Uterus (tissue), 4 donors: ENCODE results near the gene TTC23. TPM values are rescaled to one million over a fixed set of nuclear protein-coding genes. Genes with fewer than 3 reads are reported as not detected.

Experiments
- DNase-seq, 2 donors: peaks; one replicate each; pipeline ENCODE4 v3.0.0-alpha.2; 2019 to 2020
- H3K27ac ChIP-seq, 2 donors: fragments of 200-600 bp; sonication (generic); 1 replicate in 1 of 2; 2 replicates in 1 of 2; pipeline ENCODE4 v1.5.1; 2016 to 2018
- H3K27me3 ChIP-seq, 2 donors: fragments of 200-600 bp; sonication (generic); one replicate each; pipeline ENCODE4 v1.5.1; 2018 to 2019; ENCODE audit warnings: control low read depth in 1 of 2
- H3K36me3 ChIP-seq, 2 donors: fragments of 200-600 bp; sonication (generic); one replicate each; pipeline ENCODE4 v1.5.1; 2019; ENCODE audit warnings: control low read depth in 1 of 2
- H3K4me1 ChIP-seq, 2 donors: fragments of 200-600 bp; sonication (generic); one replicate each; pipeline ENCODE4 v1.5.1; 2018 to 2019; ENCODE audit warnings: control low read depth in 1 of 2
- H3K4me3 ChIP-seq, 2 donors: fragments of 200-600 bp; sonication (generic); 1 replicate in 1 of 2; 2 replicates in 1 of 2; pipeline ENCODE4 v1.5.1; 2018 to 2019; ENCODE audit warnings: mild to moderate bottlenecking in 1 of 2
- H3K9me3 ChIP-seq, 2 donors: fragments of 200-600 bp; sonication (generic); one replicate each; pipeline ENCODE4 v1.5.1; 2019; ENCODE audit warnings: control low read depth in 1 of 2
- CTCF ChIP-seq, 4 experiments: fragments of 200-600 bp in 2 of 4; fragments of 450-650 bp in 2 of 4; sonication (generic) in 2 of 4; IDR thresholded peaks; one replicate each; pipeline ENCODE4 v1.5.1; 2016 to 2019; ENCODE audit warnings: antibody characterized with exemption in 4 of 4, mild to moderate bottlenecking in 2 of 4, moderate library complexity in 1 of 4
- POLR2A ChIP-seq, 2 donors: fragments of 450-650 bp; IDR thresholded peaks; one replicate each; pipeline ENCODE4 v1.6.1; 2016; ENCODE audit warnings: antibody characterized with exemption in 2 of 2, mild to moderate bottlenecking in 1 of 2, moderate library complexity in 1 of 2
- intact Hi-C: fragments of 100-400 bp; cut with DNase I; formaldehyde crosslinking; loops from one replicate; pipeline ENCODE4 v1.15.1; 2023; ENCODE audit warnings: low total_unique reads
- total RNA-seq, 4 donors: library from RNA; depleted of rRNA in 3 of 4; stranded (reverse); fragments of >200 nt in 3 of 4; gene quantifications; one replicate each; pipeline versions ENCODE4 v1.1.0 to v1.2.4, GENCODE V29; 2014 to 2023
- donor health status: DM: yes; HTN: yes; CAD: no.

TTC23 gene
- total RNA-seq, 4 donors from 2014 or later: 10.0 to 54.1 (median 31.0) TPM

DNA sequence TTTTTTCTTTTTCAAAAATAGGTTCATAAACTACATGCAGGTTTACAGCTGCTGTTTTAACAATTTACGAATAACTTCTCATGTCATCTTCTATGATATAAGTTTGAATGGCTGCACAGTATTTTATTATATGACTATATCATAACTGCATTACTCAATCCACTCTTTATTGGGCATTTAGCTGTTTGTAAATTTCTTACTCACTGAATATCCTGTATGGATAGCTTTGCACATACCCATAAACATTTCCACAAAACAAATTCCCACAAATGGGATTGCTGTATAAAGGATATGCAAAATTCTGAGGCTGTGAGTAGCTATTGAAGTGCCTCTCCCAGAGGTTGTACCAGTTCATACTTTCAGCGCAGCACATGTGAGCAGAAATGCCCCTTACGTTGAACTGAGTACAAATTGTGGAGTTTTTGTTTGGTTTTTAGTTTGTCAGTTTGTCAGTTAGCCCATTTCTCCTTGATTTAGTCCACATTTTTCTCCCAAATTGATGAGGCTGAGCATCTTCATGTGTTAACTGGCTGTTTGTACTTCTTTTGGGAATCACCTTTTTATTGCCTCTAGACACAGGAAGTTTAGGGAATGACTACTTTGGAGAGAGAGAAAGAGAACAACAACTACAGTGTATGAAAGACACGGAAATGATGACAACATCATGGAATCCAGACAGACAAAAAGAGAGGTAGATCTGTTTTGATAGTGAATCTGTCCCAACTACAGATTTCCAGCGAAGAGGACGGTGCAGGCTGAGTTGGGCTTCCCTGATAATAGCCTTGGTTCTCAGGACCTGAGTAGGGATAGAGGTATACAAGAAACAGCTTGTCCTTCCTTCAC lies 24.8 kb downstream of the TTC23 start:
- Histone ChIP-seq H3K4me3 (no peak overlapping the region), H3K9me3 (no peaks in the 10 kb centered on the region), H3K4me1 (no peaks in the 10 kb centered on the region), H3K36me3 (no peaks in the 10 kb centered on the region), H3K27ac (no peak overlapping the region), H3K27me3 (no peaks in the 10 kb centered on the region)
- TF ChIP-seq CTCF (IDR thresholded peaks at IDR 0.05) (no peak), POLR2A (IDR thresholded peaks at IDR 0.05) (no peak)
- DNase-seq: no peak
- intact Hi-C loops: no loop called here

DNA sequence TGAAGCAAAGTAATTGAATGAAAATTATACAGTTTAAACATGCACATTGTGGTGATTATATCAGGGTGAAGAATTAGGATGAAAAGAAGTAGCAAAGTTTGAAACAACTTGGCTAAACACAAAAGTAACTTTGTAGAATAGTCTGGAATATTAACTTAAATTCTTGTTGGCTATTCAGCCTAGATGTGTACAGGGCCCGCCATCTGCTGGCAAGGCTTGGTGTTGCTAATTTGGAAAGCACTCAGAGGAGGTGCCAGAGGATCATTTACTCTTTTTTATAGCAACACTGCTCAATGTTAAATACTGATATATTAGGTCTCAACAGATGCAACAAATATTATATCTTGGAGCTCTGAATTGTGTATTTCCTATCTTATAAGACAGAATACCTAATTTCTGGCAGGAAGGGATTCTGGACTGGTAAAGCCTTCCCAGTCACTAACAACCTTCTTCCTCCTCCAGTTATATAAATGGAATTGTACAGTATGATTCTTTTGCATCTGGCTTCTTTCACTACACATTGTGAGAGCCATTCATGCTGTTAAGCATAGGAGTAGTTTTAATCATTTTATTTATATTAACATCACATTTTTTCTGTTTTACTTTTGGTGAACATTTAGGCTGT lies 36.1 kb downstream of the TTC23 start:
- no peaks in the 10 kb centered on the region for H3K9me3 ChIP-seq
- TF ChIP-seq POLR2A (IDR thresholded peaks at IDR 0.05) (no peak), CTCF (IDR thresholded peaks at IDR 0.05) (peak; percentile 85 to 89 (median 88))
- peak; percentile 79 to 83 for DNase-seq
- H3K4me1 ChIP-seq: no peaks in the 10 kb centered on the region
- H3K27me3 ChIP-seq: no peaks in the 10 kb centered on the region
- H3K27ac ChIP-seq: peak overlapping the region; percentile 68 to 69
- no peaks in the 10 kb centered on the region for H3K36me3 ChIP-seq
- no peak overlapping the region for H3K4me3 ChIP-seq
- intact Hi-C loops: no loop called here

DNA sequence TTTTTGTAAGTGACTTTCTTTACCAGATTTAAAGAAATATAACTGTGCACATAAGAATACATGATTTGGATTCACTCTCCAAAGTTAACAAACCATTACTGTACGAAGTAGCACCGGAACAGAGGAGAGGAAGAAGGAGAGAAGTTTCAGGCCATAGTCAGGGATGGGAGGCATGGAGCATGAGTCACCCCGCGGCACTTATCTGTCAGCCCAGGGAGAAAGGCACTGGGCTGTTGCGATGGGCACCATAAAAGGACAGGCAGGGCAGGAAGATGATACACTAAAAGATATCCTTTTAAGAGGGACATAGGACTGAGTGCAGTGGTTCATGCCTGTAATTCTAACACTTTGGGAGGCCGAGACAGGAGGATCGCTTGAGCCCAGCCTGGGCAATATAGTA lies 37.0 kb downstream of the TTC23 start:
- H3K27me3 ChIP-seq: no peaks in the 10 kb centered on the region
- H3K36me3 ChIP-seq: no peaks in the 10 kb centered on the region
- intact Hi-C loops: no loop called here
- H3K4me1 ChIP-seq: no peaks in the 10 kb centered on the region
- no peak for TF ChIP-seq POLR2A (IDR thresholded peaks at IDR 0.05)
- no peak for TF ChIP-seq CTCF (IDR thresholded peaks at IDR 0.05)
- H3K9me3 ChIP-seq: no peaks in the 10 kb centered on the region
- peak; percentile 49 to 63 for DNase-seq
- H3K4me3 ChIP-seq: no peak overlapping the region
- H3K27ac ChIP-seq: peak overlapping the region; percentile 68 to 69

DNA sequence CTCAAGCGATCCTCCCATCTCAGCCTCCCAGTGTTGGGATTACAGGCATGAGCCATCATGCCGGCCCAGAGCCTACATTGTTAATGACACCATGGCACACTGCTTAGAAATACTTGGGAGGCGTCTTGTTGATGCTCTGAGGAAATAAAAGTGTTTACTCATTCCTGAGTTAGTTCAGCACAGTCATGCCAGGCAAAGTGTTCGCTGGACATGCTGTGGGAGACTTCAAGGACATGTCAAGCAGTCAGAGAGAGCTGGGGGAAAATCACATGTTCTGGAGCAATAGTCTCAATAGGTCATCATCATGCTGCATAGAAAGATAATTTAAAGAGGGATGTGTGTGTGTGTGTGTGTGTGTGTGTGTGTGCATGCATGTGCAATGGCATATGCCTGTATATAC lies 37.5 kb downstream of the TTC23 start:
- no peaks in the 10 kb centered on the region for H3K27me3 ChIP-seq
- H3K27ac ChIP-seq: peak overlapping the region; percentile 68 to 69
- H3K4me1 ChIP-seq: no peaks in the 10 kb centered on the region
- H3K9me3 ChIP-seq: no peaks in the 10 kb centered on the region
- H3K36me3 ChIP-seq: no peaks in the 10 kb centered on the region
- TF ChIP-seq CTCF (IDR thresholded peaks at IDR 0.05): no peak
- no peak for TF ChIP-seq POLR2A (IDR thresholded peaks at IDR 0.05)
- intact Hi-C loops: loop anchor here (2.0 kb wide), 1 partner anchor 109 kb away; no protein-coding TSS in a partner anchor
- DNase-seq: no peak
- no peak overlapping the region for H3K4me3 ChIP-seq

GRCh38 chr15:99210334-99210733 lies 39.0 kb downstream of the TTC23 start:
- H3K36me3 ChIP-seq: no peaks in the 10 kb centered on the region
- no peaks in the 10 kb centered on the region for H3K9me3 ChIP-seq
- H3K4me3 ChIP-seq: no peak overlapping the region
- no peaks in the 10 kb centered on the region for H3K4me1 ChIP-seq
- DNase-seq: no peak
- no peaks in the 10 kb centered on the region for H3K27me3 ChIP-seq
- H3K27ac ChIP-seq: no peak overlapping the region
- intact Hi-C loops: loop anchor here (2.0 kb wide), 1 partner anchor 108 kb away; no protein-coding TSS in a partner anchor
- TF ChIP-seq CTCF (IDR thresholded peaks at IDR 0.05) (no peak), POLR2A (IDR thresholded peaks at IDR 0.05) (no peak)
